Measurements from ENCODE around the gene NR2C1.
"Not testable (repeated sequence)": the region's sequence is repeated elsewhere in the genome, so short reads cannot be mapped to it uniquely, and the experiment has no call there.

NR2C1 gene

DNA sequence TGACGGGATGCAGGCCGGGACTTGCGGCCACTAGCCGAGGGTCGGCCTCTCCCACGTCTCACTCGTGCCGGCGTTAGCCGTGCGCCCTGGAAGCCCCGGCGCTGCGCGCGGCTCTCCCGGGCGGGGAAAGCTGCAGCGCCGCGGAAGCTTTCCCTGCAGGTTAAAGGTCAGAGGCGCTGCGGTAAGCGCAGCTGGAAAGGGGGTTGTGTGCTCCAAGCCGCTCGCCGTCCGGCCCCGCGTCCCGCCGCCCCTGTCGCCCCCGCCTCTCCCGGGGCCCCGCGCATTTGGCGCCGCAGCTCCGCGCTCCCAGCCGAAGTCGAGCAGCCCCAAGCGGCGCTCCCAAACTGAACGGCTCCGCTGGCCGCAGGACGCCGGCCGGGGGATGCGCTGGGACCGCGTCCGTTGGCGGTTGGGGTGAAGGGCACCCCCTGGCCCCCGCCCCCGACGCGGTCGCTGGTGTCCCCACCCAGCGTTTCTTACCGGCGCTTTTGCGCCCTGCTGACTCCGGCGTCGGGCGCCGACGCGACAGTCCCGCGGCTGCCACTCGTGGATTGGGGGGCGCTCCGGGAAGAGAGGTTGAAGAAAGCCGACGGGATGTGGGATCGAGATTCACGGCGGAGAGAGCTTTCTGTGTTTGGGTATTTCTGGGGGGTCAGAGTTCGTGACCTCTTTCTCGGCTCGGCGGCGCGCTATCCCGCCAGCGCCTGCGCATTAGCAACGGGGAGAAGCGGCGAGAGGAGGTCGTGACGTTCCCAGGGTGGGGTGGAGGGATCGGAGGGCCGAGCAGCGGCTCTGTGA, at the start of gene NR2C1:
Gene NR2C1, minus strand, starts transcription at position 719 of the 798 bp plus-strand sequence. CDS start 6,234 bp downstream, outside the sequence.
- DNase-seq (ENCODE audit: extremely low read depth in 1 of 2, low read depth in 1 of 2): peak; percentile 83 to 92

DNA sequence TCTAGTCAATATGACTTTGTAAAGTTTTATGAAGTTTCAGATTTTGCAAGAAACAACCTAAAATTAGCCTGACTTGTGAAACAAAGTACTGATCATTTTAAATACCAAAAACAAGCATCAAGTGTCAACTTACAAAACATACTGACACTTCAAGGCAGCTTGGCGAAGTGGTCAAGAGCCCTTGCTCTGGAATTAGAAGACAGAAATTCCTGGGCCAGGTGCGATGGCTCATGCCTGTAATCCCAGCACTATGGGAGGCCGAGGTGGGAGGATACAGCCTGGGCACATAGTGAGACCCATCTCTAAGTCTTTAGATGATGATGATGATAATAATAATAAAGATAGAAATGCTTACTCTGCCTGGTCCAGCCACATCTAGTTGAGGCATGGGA, 45.4 kb upstream of the NR2C1 start:
- no peak for DNase-seq (ENCODE audit: extremely low read depth in 1 of 2, low read depth in 1 of 2)

DNA sequence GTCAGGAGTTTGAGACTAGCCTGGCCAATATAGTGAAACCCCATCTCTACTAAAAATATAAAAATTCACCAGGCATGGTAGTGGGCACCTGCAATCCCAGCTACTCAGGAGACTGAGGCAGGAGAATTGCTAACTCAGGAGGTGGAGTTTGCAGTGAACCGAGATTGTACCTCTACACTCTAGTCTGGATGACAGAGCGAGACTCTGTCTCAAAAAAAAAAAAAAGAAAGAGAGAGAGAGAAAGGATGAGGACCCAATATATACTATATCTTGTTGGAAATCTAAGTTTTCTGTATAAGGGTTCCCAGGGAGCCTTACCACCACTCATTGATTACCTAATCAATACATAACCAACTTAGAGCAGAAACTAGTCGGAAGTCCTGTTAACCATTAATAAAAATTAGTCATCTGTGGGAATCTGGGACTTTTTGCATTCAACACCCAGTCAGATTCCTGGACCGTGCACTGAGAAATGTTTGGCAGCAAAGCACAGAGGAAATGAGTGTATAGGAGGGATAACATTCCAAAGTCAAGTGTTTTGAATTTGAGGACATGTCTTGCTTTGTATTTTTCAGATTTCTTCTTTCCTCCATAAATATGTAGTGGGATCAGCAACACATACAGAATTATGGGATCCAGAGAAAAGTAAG, 44.8 kb upstream of the NR2C1 start:
- no peak for DNase-seq (ENCODE audit: extremely low read depth in 1 of 2, low read depth in 1 of 2)

DNA sequence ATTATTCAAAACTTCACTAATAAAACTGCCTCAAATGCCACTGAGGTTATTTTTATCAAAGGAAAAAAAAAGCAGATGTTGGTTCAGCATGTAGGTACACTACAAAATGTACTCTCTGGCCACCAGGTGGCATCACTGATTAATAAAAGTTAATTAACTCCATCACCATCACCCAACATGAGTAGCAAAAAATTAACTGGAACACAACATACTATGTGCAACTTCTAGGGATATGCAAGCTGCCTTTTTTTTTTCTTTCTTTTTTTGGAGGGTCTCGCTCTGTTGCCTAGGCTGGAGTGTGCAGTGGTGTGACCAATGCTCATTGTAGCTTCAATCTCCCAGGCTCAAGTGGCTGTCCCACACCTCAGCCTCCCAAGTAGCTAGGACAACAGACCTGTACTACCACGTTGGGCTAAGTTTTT, 43.8 kb upstream of the NR2C1 start:
- DNase-seq (ENCODE audit: extremely low read depth in 1 of 2, low read depth in 1 of 2): peak in 1 of 2 donors; percentile 16

DNA sequence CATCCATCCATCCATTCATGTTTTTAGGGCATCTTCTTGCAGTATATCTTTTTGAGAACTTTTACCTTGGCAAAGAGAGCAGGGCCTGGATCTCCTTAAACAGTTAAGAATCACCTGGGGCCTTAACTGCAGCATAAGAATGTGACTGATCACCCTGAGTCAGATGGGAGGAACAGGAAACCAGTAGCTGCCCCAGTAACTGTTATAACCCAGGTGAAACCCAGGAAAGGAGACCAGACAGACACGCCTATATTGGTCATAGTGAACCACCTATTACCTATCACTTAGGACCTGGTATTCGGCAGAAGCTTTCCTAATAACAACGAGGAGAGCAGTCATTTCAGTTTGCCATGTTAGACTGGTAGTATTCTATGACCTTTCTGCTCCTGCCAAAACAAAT, 43.4 kb upstream of the NR2C1 start:
- no peak for DNase-seq (ENCODE audit: extremely low read depth in 1 of 2, low read depth in 1 of 2)

DNA sequence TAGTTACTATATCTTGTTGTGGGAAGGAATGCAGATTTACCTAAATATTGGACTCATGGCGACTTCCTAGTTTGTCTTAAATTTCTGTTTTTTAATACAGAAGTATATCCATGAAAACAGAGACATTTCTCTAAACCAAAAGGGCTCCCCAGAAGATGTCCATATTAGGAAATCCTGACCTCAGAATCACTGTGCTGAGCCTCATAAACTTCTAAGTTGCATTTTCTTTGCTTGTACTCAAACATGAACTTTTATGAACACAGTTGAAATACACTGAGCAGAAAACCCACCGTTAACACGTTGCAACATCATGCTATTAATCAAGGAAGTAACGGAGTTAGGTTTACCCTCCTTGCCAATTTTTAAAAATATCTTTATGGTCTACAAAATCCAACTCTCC, 42.9 kb upstream of the NR2C1 start:
- DNase-seq (ENCODE audit: extremely low read depth in 1 of 2, low read depth in 1 of 2): no peak

DNA sequence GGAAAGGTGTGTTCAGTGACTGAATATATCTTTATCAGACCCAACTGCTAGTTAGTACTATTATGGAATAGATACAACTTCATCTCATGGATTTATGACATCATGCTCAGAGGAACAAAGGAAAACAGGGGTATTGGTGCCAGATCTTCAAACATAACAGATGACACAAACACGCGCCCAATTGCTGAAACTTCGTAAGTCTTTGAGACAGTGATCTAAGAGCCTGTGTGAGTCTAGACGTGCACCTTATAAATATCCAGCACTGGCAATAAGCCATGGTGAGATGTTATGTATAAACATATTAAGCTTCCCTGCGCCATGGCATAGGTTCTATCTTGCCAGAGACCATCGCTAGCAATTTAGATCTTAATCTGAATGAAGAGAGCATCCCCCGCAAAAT, 42.2 kb upstream of the NR2C1 start:
- DNase-seq (ENCODE audit: extremely low read depth in 1 of 2, low read depth in 1 of 2): no peak

DNA sequence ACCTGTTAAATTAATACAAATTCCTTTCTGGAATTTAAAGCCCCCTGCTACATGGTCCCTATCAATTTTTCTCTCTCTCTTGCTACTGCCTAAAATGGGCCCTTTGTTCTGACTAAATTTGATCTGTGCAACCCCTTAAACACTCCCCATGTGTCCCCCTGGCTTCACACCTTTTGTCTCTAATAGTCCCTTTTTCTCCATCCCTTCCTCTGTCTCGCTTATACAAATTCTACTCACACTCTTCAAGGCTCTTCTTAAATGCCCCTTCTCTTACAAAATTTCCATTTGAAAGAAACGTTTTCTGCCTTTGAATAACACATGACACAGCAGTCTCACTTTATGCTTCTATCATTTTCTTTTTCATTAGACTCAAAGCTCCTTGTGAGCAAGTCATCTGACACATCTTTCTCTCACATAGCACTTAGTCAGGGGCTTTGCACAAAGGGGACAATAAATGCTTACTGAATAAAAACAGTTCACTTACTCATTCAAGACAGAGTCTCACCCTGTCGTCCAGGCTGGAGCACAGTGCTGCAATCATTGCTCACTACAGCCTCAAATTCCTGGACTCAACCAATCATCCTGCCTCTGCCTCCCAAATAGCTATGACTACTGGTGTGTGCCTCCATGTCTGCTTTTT, 41.5 kb upstream of the NR2C1 start:
- DNase-seq (ENCODE audit: extremely low read depth in 1 of 2, low read depth in 1 of 2): no peak

DNA sequence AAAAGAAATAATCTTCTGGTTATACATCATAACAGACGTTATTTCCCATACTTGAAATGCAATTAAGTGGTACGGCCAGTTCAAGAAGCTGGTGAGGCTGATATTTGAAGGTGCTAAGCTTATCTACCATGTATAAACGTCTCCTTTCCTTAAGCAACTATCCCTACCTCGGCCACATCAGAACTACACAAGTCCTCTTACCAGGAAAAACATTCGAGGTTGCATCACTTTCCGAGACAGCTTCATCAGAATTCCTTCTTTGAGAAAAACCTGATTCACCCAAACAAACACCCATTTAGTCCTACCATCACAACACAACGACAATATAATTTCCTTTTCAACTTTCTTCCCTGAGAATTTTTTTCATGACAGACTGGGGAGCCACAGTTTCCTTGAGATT, 33.9 kb upstream of the NR2C1 start:
- no peak for DNase-seq (ENCODE audit: extremely low read depth in 1 of 2, low read depth in 1 of 2)

DNA sequence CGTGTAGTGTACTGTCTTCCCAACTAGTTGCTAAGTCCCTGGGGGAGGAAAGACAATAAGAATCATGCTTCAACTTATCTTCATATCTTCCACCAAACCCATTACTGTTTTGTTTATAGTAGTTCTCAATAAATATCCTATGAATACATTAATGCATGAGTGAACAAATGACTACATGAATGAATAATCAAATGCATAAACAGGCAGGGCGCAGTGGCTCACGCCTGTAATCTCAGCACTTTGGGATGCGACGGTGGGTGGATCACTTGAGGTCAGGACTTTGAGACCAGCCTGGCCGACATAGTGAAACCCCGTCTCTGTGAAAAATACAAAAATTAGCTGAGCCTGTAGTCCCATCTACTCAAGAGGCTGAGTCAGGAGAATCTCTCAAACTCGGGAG, 32.1 kb upstream of the NR2C1 start:
- DNase-seq (ENCODE audit: extremely low read depth in 1 of 2, low read depth in 1 of 2): no peak

DNA sequence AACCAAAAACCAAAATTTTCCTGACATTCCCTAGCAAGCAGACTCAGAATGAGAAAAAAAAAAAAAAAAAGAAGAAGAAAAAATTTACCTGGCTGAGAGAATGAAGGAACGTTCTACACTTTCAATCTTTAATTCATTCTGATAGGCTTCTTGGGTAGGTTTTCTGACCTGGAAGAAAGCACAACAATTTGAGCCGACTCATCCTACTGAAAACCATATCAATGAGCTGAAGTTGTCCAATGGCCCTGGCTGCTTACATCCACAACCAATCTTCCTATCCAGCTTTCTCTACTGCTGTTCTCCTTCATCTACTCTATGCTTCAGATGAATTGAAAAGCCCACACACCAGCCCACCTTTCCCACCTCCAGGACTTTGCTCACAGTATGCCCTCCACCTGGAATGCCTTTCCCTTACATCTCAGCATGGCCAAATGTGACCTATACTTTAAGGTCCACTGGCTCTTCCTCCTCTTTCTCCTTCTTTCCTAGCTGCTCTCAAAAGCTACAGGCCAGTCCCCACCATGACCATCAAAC, 31.6 kb upstream of the NR2C1 start:
- no peak for DNase-seq (ENCODE audit: extremely low read depth in 1 of 2, low read depth in 1 of 2)

DNA sequence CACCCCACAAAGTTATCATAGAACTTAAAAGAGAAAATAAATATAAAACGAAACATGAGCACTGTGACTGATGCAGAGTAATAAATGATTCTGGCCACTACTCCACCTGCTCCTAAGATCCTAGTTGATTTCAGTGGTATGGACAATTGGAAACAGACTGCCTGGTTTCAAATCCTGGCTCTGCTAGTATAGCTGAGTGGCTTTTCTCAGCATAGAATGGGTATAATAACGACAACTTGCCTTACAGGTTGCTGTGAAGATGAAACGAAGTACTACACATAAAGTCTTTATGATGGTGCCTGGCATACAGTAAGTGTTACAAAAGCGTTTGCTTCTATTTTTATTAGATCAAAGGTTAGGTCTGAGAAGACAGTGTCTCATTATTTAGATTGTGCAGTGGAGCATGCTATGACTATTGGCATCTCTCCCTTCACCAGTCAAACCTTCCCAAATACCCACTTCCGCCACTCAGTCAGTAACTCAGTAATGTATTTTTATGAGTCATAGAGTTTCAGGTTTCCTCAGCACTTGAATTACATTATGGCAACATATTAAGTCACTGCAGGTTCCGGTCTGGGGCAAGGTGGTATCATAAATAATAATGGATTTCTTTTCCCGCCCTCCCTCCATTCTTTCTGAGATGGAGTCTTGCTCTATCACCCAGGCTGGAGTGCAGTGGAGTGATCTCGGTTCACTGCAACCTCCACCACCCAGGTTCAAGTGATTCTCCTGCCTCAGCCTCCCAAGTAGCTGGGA, 29.7 kb upstream of the NR2C1 start:
- DNase-seq (ENCODE audit: extremely low read depth in 1 of 2, low read depth in 1 of 2): peak in 1 of 2 donors; percentile 26

DNA sequence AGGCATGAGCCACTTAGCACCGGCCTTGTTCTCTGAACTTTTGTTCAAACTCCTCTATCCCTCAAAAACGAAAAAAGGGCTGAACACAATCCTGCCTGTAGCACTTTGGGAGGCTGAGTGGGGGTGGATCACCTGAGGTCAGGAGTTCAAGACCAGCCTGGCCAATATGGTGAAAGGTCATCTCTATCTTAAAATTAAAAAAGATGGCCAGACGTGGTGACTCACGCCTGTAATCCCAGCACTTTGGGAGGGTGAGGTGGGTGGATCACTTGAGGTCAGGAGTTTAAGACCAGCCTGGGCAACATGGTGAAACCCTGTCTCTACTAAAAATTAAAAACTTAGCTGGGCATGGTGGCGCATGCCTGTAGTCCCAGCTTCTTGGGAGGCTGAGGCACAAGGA, 28.5 kb upstream of the NR2C1 start:
- not testable (repeated sequence) for DNase-seq (ENCODE audit: extremely low read depth in 1 of 2, low read depth in 1 of 2)

DNA sequence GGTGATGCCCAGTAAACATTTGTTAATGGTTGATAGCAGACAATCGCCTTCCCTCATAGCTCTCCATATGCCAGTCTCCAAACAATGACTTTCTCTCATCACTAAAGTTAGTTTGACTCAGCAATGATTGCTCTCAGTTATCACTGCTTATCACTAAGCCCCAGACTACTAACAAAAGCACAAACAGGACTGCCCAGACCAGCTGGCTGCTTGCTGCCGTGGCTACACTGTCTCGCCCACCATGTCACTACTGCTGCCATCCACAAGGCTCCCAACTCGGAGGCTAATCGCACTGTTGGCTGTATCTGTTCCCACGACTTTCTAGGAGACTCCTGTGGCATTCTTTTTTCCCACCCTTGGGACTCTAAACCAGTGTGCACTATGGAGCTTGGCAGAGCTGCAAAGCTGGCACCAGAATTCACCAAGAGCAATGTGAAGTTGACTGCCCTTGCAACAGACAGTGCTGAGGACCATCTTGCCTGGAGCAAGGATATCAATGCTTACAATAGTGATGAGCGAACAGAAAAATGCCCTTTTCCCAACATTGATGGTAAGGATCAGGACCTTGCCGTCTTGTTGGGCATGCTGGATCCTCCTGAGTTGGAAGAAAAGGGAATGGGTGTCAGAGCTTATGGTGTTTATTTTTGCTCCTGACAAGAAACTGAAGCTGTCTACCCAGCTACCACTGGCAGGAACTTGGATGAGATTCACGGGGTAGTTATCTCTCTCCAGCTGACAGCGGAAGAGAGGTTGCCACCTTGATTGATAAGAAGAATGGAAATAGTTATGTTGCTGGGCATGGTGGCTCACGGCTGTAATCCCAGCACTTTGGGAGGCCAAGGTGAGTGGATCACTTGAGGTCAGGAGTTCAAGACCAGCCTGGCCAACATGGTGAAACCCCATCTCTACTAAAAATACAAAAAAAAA, 27.1 kb upstream of the NR2C1 start:
- DNase-seq (ENCODE audit: extremely low read depth in 1 of 2, low read depth in 1 of 2): no peak

DNA sequence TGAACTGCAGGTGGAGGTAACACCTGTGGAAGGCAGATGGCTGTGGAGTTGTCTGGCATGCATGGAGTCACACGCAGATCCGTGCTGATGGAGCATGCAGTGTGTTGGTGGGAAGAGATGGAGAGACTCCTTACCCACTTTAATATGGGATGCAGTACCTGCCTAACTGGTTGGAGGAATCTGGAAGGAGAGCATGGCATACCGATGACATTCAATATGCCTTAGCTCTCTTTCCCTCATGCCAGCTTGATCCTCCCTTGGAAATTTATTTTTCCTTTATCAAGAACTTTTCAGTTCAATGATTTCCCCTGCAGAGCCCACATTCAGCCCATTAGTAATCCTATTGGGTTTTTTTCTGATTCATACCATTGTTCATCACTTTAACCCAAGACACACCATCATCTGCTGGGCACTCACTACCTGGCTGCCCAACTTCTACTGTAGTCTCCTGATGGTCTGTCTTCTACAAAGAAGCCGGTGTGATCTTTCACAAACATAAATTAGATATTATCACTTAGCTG, 25.9 kb upstream of the NR2C1 start:
- DNase-seq (ENCODE audit: extremely low read depth in 1 of 2, low read depth in 1 of 2): no peak

DNA sequence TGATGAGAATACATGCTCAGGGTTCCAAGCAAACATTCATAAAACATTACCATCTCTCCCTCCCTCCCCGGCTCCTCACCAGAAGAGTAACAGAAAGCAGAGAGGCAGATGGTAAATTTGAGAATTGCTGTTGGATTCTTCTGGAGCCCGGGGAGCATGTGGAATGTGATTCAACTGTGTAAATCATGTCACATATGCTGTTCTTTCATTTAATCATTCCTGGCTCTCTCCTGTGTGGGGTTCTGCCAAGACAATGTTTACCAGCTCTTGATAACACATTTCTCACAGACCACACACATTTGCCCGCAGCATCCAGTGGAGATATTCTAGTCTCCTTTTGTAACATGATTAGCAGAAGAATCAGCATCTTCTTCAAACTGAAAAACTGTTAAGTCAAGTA, 23.4 kb upstream of the NR2C1 start:
- DNase-seq (ENCODE audit: extremely low read depth in 1 of 2, low read depth in 1 of 2): no peak

DNA sequence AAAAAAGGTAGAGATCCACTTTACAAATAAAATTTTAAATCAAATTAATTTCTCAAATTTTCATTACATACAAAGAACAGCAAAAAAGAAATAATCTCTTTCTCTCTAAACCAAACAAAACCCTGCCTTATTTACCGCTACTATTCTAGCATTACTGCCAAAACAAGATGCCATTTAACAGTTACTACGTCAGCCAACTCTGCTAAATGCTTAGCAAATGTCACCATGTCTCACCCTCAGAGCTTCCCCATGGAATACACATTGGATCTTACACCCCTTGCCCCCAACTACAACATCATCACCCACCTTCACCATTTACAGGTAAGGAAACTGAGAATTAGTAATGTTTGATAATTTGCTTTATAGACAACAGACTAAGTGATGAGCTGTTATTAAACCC, 23.0 kb upstream of the NR2C1 start:
- no peak for DNase-seq (ENCODE audit: extremely low read depth in 1 of 2, low read depth in 1 of 2)

DNA sequence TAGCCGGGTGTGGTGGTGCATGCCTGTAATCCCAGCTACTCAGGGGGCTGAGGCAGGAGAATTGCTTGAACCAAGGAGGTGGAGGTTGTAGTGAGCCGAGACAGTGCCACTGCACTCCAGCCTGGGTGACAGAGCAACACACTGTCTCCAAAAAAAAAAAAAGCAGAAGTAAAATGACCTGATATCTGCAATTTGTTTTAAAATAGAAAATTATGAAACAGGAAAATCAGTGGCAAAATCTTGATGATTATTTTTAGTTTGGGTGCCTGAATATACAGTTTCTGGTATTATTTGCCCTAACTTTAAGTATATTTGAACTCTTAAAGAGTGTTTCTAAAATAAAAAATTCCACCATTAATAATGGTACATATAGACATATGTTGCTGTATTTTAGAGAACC, 22.4 kb upstream of the NR2C1 start:
- DNase-seq (ENCODE audit: extremely low read depth in 1 of 2, low read depth in 1 of 2): not testable (repeated sequence)

DNA sequence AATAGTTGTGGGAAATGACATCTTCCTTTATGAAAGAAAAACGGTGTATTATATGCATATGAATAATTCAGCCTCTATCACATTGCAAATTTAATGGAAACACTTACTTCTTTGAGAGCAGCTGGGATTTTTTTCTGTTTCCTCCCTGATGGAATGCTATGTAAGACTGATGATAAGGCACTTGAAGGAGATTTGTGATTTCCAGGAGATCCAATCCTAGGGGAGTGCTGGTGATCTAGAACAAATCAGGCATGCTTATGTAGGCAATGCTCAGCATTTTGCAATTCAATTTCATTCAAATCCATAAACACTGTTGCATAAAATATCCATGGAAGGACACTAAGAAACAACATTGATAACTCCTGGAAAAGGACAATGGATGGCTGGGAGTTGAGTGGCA, 16.0 kb upstream of the NR2C1 start:
- no peak for DNase-seq (ENCODE audit: extremely low read depth in 1 of 2, low read depth in 1 of 2)

DNA sequence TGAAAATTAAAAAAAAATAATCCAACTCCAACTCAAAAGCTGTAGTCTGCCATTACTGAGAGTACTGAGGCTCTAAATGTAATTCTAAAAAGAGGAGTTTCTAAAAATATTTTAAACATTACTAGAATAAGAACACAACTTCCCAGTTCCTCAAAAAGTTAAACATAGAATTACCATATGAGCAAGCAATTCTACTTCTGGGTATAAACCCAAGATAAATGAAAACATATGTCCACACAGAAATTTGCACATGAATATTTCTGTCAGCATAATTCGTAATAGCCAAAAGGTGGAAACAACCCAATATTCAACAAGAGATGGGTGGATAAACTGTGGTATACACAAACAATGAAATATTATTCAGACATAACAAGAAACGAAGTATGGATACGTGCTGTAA, 15.0 kb upstream of the NR2C1 start:
- DNase-seq (ENCODE audit: extremely low read depth in 1 of 2, low read depth in 1 of 2): no peak

Measured in stimulated activated CD8-positive, alpha-beta memory T cell treated with anti-CD3 and anti-CD28 coated beads, Interleukin-7, amount 100 ng/mL, for 48 hours (primary cell).